ENCODE measurements around the gene NUDT5. TPM values are rescaled to one million over a fixed set of nuclear protein-coding genes. Genes with fewer than 3 reads are reported as not detected.

The NUDT5 gene
- total RNA-seq (10 to 100 TPM; 11.6 to 13.5 TPM), total RNA-seq (23.0 to 143 (median 62.4) reads per million in 172 experiments)
- polyA plus RNA-seq (2013, experiment 1 of 2) = 44.5 TPM
- polyA plus RNA-seq (2013, experiment 2 of 2) = 45.6 TPM

DNA sequence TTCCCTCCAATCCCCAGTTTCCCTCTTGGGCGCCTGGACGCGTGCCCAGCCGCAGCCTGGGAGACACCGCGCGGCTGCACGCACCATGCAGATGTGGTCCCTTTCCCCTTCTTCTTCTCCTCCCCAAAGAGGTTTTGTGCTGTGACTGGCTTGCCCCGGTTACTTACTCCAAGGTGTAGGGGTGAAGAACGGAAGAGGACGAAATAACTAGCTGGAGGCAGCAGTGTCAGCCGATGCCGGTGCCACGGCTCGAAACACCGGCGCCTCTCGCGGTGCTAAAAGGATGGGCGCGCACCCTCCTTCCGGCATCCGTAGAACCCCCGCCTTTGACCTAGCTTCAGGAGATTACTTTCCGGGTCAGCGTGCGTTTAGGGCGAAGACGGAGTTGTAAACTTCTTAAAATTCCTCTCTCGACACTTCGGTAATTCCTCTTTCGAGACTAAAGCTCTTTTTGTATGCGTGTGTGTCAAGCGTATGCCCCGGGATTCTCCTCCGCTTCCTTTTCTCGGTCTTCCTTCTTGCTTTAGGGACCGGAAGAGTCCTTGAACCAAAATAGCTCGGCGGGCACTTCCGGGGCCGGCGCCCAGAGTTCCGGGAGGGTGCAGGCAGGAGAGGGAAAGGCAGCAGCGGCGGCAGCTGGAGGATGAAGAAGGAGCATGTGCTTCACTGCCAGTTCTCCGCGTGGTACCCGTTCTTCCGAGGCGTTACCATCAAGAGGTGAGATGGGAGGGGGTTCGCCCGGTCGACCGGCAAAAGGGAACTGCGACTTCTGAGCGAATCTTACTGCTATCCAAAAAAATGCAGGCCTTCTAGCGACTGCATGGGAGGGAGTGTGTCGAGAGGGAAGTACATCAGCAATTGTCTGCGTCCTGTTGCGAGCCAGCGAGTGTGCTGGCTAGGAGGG, at the start of gene NUDT5, which contains the start of gene CDC123:
NUDT5 (minus strand) TSS at position 289 of the 904 bp plus-strand sequence. CDS start 9,600 bp downstream, outside the sequence.
CDC123 (plus strand) TSS at position 586 of the 904 bp plus-strand sequence; CDS start at position 644, 58 bp downstream.
- H3K36me3 Mint-ChIP-seq (ENCODE audit: low read depth) = peaks cover 51% of the 10 kb centered on the region
- Histone ChIP-seq H3K4me3 (ENCODE audit: low read length) (peak within 1 kb of the TSS; percentile 88), H3K27me3 (ENCODE audit: control insufficient read depth in 1 of 2, insufficient read depth in 2 of 2, low read length in 2 of 2) (no peaks in the 10 kb centered on the region), H3K9me3 (ENCODE audit: control insufficient read depth in 1 of 2, insufficient read depth in 1 of 2, low read length in 2 of 2) (no peaks in the 10 kb centered on the region), H3K36me3 (ENCODE audit: insufficient read depth, low read length) (peaks cover 12% of the 10 kb centered on the region), H3K27ac (ENCODE audit: low read depth in 1 of 2, low read length in 2 of 2) (peak within 1 kb of the TSS; percentile 94 to 96), H3K4me1 (ENCODE audit: insufficient read depth, low read length) (peaks cover 27% of the 10 kb centered on the region)
- peak; percentile 73 to 93 (median 79) for DNase-seq
- peaks cover 70% of the 10 kb centered on the region for H3K4me1 Mint-ChIP-seq (ENCODE audit: low read depth)
- POLR2A ChIA-PET = interaction anchor here (0.8 to 2.1 kb wide), 23 partner anchors 10 to 1107 kb away, joined by 3 to 24 read pairs (median 4); partner anchors contain the start of genes CAMK1D, PHYH and UPF2
- peak within 1 kb of the TSS; percentile 97 for H3K4me3 Mint-ChIP-seq
- TF ChIP-seq, protein P1, sequence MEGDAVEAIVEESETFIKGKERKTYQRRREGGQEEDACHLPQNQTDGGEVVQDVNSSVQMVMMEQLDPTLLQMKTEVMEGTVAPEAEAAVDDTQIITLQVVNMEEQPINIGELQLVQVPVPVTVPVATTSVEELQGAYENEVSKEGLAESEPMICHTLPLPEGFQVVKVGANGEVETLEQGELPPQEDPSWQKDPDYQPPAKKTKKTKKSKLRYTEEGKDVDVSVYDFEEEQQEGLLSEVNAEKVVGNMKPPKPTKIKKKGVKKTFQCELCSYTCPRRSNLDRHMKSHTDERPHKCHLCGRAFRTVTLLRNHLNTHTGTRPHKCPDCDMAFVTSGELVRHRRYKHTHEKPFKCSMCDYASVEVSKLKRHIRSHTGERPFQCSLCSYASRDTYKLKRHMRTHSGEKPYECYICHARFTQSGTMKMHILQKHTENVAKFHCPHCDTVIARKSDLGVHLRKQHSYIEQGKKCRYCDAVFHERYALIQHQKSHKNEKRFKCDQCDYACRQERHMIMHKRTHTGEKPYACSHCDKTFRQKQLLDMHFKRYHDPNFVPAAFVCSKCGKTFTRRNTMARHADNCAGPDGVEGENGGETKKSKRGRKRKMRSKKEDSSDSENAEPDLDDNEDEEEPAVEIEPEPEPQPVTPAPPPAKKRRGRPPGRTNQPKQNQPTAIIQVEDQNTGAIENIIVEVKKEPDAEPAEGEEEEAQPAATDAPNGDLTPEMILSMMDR (IDR thresholded peaks at IDR 0.05) = no peak
- no peaks in the 10 kb centered on the region for H3K27me3 Mint-ChIP-seq
- H3K27ac Mint-ChIP-seq = peak within 1 kb of the TSS; percentile 96
- intact Hi-C loops (cut with DNase I, micrococcal nuclease) = loop anchor here (2.0 to 10.0 kb wide), 8 partner anchors 15 to 1149 kb away; partner anchors contain the start of genes DHTKD1 (in 1 of the 2), SEC61A2 (in 1 of the 2), SEPHS1 (in 1 of the 2) and UPF2 (in 1 of the 2)
- H3K9me3 Mint-ChIP-seq = no peaks in the 10 kb centered on the region
- CTCF ChIA-PET = interaction anchor here (0.7 to 2.5 kb wide), 10 partner anchors 8 to 903 kb away, joined by 3 to 20 read pairs (median 4); partner anchors contain the start of genes OPTN and SEC61A2
- peak; percentile 91 for ATAC-seq (ENCODE audit: poor library complexity)

GRCh38 chr10:12243864-12244620, 48.4 kb upstream of the NUDT5 start:
- intact Hi-C loops (cut with DNase I, micrococcal nuclease) = no loop called here
- Mint-ChIP-seq H3K36me3 (ENCODE audit: low read depth) (peaks cover 80% of the 10 kb centered on the region), H3K4me3 (no peak overlapping the region), H3K27ac (peak overlapping the region; percentile 62), H3K4me1 (ENCODE audit: low read depth) (peaks cover 19% of the 10 kb centered on the region), H3K27me3 (no peaks in the 10 kb centered on the region), H3K9me3 (no peaks in the 10 kb centered on the region)
- Histone ChIP-seq H3K4me3 (ENCODE audit: low read length) (no peak overlapping the region), H3K36me3 (ENCODE audit: insufficient read depth, low read length) (peaks cover 44% of the 10 kb centered on the region), H3K4me1 (ENCODE audit: insufficient read depth, low read length) (no peaks in the 10 kb centered on the region), H3K27ac (ENCODE audit: low read depth in 1 of 2, low read length in 2 of 2) (no peak overlapping the region), H3K9me3 (ENCODE audit: control insufficient read depth in 1 of 2, insufficient read depth in 1 of 2, low read length in 2 of 2) (no peaks in the 10 kb centered on the region), H3K27me3 (ENCODE audit: control insufficient read depth in 1 of 2, insufficient read depth in 2 of 2, low read length in 2 of 2) (no peaks in the 10 kb centered on the region)
- TF ChIP-seq, protein P1 (IDR thresholded peaks at IDR 0.05) = no peak
- ATAC-seq (ENCODE audit: poor library complexity) (no peak), DNase-seq (peak in 1 of 14 experiments; percentile 17)
- POLR2A ChIA-PET = no interaction called here
- CTCF ChIA-PET = no interaction called here

Measured in CD4-positive, alpha-beta T cell (primary cell).